Activated CD4-positive, alpha-beta T cell treated with anti-CD3 and anti-CD28 coated beads, Interleukin-10, Interleukin-2, amounts not matched to agents 100 ng/mL and 50 ng/mL, durations not matched to agents 16 hours and 8 hours (primary cell): ENCODE measurements around the gene ATP10D.
"Not testable (repeated sequence)": the region's sequence is repeated elsewhere in the genome, so short reads cannot be mapped to it uniquely, and the experiment has no call there.

Experiments used
- DNase-seq: peaks from one replicate; pipeline ENCODE4 v3.0.0-alpha.2; 2020

The ATP10D gene

DNA sequence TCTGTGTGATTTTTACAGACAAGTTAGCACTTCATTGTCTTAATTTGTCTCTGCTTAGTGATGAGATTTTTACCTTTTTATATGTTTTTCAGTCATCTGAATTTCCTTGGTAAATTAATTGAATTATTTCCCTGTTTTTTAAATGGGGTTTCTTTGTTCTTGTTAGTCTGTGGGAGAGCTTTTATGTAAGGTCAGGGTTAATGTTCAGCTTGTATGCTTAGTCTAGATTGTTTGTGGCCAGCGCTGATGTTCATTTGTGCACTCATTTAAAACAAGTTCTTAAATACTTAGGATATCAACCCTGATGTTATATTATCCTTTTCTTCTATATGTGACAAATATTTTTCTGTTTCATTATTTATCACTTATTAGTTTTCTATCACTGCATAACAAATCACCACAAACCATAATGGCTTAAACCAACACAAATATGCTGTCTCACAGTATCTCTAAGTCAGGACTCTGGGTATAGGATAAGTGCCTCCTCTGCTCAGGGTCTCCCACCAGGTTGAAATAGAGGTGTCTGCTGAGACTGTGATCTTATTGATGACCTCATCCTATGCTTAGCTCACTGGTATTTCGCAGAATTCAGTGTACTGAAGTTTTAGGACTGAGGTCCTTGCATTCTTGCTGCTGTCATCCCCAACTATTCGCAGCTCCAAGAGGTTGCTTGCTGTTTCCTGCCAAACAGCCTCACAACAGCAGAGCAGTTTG lies 53.2 kb downstream of the ATP10D start:
- DNase-seq, result no peak

- DNase-seq, result no peak
These were observed 53.7 kb downstream of the ATP10D start for GRCh38 chr4:47538825-47539154.

DNA sequence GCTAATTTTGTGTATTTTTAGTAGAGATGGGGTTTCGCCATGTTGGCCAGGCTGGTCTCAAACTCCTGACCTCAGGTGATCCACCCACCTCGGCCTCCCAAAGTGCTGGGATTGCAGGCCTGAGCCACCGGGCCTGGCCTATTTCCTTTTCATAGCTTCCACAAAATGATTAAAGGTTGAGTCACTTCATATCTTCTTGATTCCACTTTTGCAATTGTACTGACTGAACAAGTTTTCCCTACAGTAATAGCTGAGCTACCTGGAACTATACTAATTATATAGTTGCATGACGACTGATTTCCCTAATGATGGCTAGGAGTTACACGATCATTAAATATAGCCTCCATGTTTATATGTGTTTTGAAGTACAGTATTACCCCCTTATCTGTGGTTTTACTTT lies 57.6 kb downstream of the ATP10D start:
- DNase-seq, result not testable (repeated sequence)

- no peak for DNase-seq
These were observed 58.3 kb downstream of the ATP10D start for GRCh38 chr4:47543331-47543730.

- DNase-seq, result not testable (repeated sequence)
These were observed 65.3 kb downstream of the ATP10D start for GRCh38 chr4:47550357-47550756.

GRCh38 chr4:47550899-47551548 lies 65.9 kb downstream of the ATP10D start:
- no peak for DNase-seq

GRCh38 chr4:47551682-47552081 lies 66.6 kb downstream of the ATP10D start:
- DNase-seq, result no peak

- DNase-seq, result no peak
These were observed 68.5 kb downstream of the ATP10D start for GRCh38 chr4:47553329-47554125.

DNA sequence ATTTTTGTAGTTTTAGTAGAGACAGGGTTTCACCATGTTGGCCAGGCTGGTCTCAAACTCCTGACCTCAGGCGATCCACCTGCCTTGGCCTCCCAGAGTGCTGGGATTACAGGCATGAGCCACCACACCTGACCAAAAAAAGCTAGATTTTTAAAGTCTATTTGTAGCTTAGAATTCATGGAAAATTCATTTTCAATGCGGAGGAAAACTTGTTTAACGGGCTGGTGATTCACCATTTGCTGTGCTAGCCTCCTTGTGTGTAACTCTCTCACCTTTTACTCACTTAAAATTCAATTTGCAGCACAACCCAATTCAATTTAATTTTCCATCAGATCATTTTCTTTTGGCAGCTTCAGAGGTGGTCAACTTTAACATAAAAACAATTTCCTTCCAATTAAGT lies 70.8 kb downstream of the ATP10D start:
- DNase-seq, result not testable (repeated sequence)

DNA sequence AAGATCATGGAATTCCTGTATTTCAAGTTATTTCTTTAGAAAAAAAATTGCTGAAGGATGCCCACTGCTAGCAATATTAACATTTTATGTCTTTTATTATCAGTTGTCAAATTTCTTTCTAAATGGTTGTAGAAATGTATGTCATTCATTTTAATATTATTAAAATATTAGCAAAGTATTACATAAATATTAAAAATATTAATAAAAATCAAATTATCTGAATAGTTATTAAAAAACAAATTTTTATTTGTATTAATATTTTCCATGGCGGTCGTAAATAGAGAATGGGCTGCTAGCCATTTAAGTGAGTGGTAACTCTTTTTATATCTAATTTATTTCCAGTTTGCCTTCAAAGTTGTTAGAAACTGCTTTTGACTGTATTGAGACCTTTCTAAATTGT lies 72.2 kb downstream of the ATP10D start:
- DNase-seq, result no peak

- DNase-seq, result no peak
These were observed 75.6 kb downstream of the ATP10D start for GRCh38 chr4:47560682-47561081.

DNA sequence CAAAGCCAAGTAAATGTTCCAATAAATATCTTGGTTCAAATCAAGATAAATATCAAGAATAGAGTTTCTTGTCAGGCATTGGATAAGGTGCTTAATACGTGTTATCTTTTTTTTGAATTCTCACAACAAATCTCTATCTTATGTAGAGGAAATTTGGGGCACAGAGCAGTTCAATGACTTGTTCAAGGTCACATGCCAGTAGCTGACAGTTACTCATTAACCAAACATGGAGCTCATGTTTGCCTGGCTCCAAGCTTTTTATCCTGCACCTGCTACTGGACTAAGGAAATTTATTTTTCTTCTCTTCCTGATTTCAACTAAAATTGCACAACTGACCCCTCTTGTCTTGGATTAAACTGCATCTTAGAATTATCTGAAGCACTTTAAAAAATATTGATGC lies 76.3 kb downstream of the ATP10D start:
- no peak for DNase-seq

- DNase-seq, result no peak
These were observed 77.2 kb downstream of the ATP10D start for GRCh38 chr4:47562297-47562696.

- DNase-seq, result no peak
These were observed 81.5 kb downstream of the ATP10D start for GRCh38 chr4:47566566-47566965.

- no peak for DNase-seq
These were observed 81.9 kb downstream of the ATP10D start for GRCh38 chr4:47566969-47567368.

GRCh38 chr4:47567511-47567910 lies 82.4 kb downstream of the ATP10D start:
- DNase-seq, result no peak

DNA sequence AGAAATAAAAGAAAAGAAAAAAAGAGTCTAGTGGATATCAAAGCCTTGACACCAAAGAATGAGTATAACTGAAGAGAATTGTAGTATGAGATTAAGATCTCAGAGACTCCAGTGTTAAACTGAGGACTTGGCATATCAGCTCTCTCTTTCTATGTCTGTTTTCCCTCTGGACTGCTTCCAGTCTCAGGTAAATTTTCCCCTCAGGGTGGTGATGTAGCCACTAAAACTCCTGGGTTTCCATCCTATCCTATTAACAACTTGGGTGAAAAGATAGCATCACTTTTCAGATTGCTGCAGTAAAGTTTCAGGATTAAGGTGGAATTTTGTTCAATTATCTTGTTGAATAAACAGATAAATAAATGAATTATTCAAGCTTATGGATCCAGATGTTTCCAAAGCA lies 85.7 kb downstream of the ATP10D start:
- DNase-seq, result no peak

DNA sequence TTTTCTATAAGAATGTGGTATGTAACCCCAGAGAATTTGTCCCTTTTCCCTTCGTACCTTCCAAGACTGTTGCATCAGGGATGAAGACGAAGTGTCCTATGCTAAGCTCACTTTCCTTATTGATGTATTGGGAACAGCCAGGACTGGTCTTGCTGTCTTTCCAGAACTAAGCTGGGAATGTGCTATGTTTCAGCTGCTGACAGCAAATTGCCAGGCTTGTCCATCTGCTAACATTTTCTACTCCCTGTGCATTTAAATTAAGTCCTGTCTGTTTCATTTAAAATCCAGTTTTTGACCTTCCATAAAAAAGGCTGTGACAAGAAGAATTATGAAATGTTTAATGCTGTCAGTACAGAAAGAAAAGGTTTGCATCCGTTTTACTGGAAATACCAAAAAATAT lies 87.9 kb downstream of the ATP10D start:
- no peak for DNase-seq

GRCh38 chr4:47577779-47578553 lies 92.9 kb downstream of the ATP10D start:
- no peak for DNase-seq

DNA sequence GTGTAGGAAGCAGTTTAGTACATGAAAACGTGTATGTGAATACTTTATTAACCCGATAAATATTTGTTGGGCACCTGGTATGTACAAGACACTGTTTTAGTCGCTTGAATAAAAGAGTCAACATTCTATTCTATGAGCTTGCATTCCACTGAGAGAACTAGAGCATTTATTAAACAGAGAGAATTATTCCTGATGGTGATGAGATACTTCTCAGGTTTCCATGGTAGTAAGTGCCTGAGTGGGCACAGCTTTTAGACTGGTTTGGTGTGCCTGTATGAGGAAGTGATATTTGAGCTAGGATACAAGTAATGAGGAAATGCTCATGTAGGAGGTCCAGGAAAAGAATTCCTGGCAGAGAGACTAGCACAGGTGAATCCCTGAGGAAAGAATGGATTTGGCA lies 94.2 kb downstream of the ATP10D start:
- no peak for DNase-seq

- DNase-seq, result no peak
These were observed 105.2 kb downstream of the ATP10D start for GRCh38 chr4:47590325-47590724.

DNA sequence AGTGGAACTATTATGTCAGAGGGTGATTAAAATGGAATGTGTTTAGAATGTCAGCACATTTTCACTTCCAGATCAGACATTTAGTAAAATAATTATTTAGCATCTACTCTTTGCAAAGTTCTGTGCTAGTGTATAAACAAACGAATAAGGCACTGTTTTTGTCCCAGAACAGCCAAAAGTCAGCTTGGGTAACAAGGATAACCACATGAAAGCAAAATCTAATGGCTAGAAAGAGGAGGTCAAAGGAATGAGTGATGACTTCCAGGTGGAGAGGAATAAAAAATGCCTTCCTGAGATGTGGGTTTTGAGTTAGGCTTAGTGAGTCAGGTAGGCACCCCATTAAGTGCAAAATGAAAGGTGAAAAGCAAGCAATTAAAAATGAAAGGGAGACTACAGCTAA lies 112.6 kb downstream of the ATP10D start:
- no peak for DNase-seq

DNA sequence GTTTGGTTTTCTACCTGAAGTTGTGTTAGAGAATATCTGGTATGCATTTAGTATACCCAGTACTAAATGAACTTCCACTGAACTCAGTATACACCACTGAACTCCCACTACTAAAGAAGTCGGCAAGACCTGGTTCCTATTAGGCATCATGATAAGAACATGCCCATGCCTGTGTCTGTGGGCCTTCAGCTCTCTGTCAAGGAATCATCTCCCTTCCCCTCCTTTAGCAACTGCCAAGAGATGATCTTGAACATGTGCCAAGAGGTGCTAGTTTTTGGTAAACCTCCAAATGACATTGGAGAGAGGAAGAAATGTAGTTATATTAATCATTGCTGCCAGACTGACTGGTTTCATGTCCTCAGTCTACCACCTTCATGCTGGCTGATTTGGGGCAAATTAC lies 113.2 kb downstream of the ATP10D start:
- DNase-seq, result no peak
